HCT116 (cell line): ENCODE data around the gene GARIN5A. TPM values are rescaled to one million over a fixed set of nuclear protein-coding genes. Genes with fewer than 3 reads are reported as not detected.

Experiments used
- ATAC-seq: fragments of 200-7000 bp; cut with Tn5 transposase; 2 replicates; pipeline ENCODE4 v1.9.1; 2020; ENCODE audit warnings: mild to moderate bottlenecking, moderate library complexity
- BruUV-seq: library from RNA; stranded (reverse); fragments of 400-500 nt; replicated peaks from 2 replicates; lab custom pipeline; 2021; lab: Mats Ljungman, UMichigan
- CTCF ChIA-PET: fragments of 300-600 bp; sonication (Branson Sonifier 250); formaldehyde crosslinking; loops from one replicate; lab custom pipeline; 2021; ENCODE audit warnings: antibody characterized with exemption; lab: Charles Lee
- POLR2A ChIA-PET: fragments of 300-600, 350-600 bp; sonication (Branson Sonifier 250); formaldehyde crosslinking; loops from one replicate; lab custom pipeline; 2021; ENCODE audit warnings: antibody characterized with exemption; lab: Charles Lee
- RAD21 ChIA-PET, 2 experiments: fragments of 300-600 bp; sonication (Branson Sonifier 250); formaldehyde crosslinking; loops; one replicate each; lab custom pipeline; 2023; ENCODE audit warnings: low total read pairs in 2 of 2; ENCODE audit not compliant: uncharacterized antibody in 2 of 2, unreplicated experiment in 2 of 2, low non-redundant PET in 1 of 2; lab: Charles Lee
- DNase-seq: peaks from one replicate; pipeline ENCODE4 v3.0.0-alpha.2; 2010; ENCODE audit warnings: low read depth, low spot score
- H2AFZ ChIP-seq: fragments of 200-600 bp; shearing (Covaris generic), sonication (generic); 2 replicates; pipeline ENCODE4 v1.6.1; 2017; ENCODE audit warnings: low read depth, mixed run types, mixed read lengths, antibody characterized with exemption, low read length; ENCODE audit not compliant: poor library complexity, severe bottlenecking
- H3K27ac ChIP-seq: 2 replicates; pipeline ENCODE4 v1.5.1; 2012; ENCODE audit warnings: low read depth, low read length
- H3K27me3 ChIP-seq: fragments of 200-600 bp; sonication (generic); 2 replicates; pipeline ENCODE4 v1.6.1; 2016; ENCODE audit warnings: mixed run types, low read length, mixed read lengths; ENCODE audit not compliant: insufficient read depth
- H3K36me3 ChIP-seq, 2 experiments: fragments of 200-500 bp in 1 of 2; fragments of 200-600 bp in 1 of 2; sonication (Bioruptor generic) in 1 of 2; sonication (generic) in 1 of 2; 2 replicates each; pipeline versions ENCODE4 v1.5.1 to v1.6.1; 2014 to 2016; ENCODE audit warnings: low read length in 2 of 2, inconsistent platforms in 1 of 2, mixed read lengths in 1 of 2, mixed run types in 1 of 2; ENCODE audit not compliant: insufficient read depth in 2 of 2, control insufficient read depth in 1 of 2
- H3K4me1 ChIP-seq, 2 experiments: fragments of 200-600 bp in 1 of 2; sonication (generic) in 1 of 2; 2 replicates each; pipeline versions ENCODE4 v1.5.1 to v1.6.1; 2012 to 2017; ENCODE audit warnings: low read length in 2 of 2, inconsistent platforms in 1 of 2, mild to moderate bottlenecking in 1 of 2, mixed read lengths in 1 of 2, mixed run types in 1 of 2, moderate library complexity in 1 of 2; ENCODE audit not compliant: insufficient read depth in 2 of 2, control insufficient read depth in 1 of 2
- H3K4me2 ChIP-seq: fragments of 200-600 bp; sonication (generic); 2 replicates; pipeline ENCODE4 v1.6.1; 2017; ENCODE audit warnings: mixed run types, low read length, mixed read lengths
- H3K4me3 ChIP-seq, 2 experiments: fragments of 200-600 bp in 1 of 2; sonication (generic) in 1 of 2; replicated peaks in 1 of 2; 2 replicates each; pipeline ENCODE4 v1.5.1; 2011 to 2016; ENCODE audit warnings: low read length in 2 of 2, control low read depth in 1 of 2, low read depth in 1 of 2, mild to moderate bottlenecking in 1 of 2, mixed read lengths in 1 of 2, mixed run types in 1 of 2
- H3K79me2 ChIP-seq: fragments of 200-600 bp; sonication (generic); 2 replicates; pipeline ENCODE4 v1.6.1; 2017; ENCODE audit warnings: mild to moderate bottlenecking, mixed run types, low read length, moderate library complexity, mixed read lengths; ENCODE audit not compliant: insufficient read depth
- H3K9ac ChIP-seq: fragments of 200-600 bp; sonication (generic); 2 replicates; pipeline ENCODE4 v1.6.1; 2016; ENCODE audit warnings: low read length, mixed read lengths
- H3K9me2 ChIP-seq: fragments of 200-600 bp; sonication (generic), shearing (Covaris generic); 2 replicates; pipeline ENCODE4 v1.6.1; 2017; ENCODE audit warnings: mixed run types, mild to moderate bottlenecking, moderate library complexity; ENCODE audit not compliant: insufficient read depth
- H3K9me3 ChIP-seq, 2 experiments: fragments of 200-500 bp in 1 of 2; fragments of 200-600 bp in 1 of 2; sonication (Bioruptor generic) in 1 of 2; sonication (generic) in 1 of 2; 2 replicates each; pipeline ENCODE4 v1.6.1; 2014 to 2017; ENCODE audit warnings: low read length in 2 of 2, mixed read lengths in 2 of 2, inconsistent platforms in 1 of 2, low read depth in 1 of 2, mild to moderate bottlenecking in 1 of 2, mixed run types in 1 of 2, moderate library complexity in 1 of 2; ENCODE audit not compliant: control insufficient read depth in 1 of 2, insufficient read depth in 1 of 2
- H4K20me1 ChIP-seq: fragments of 200-600 bp; sonication (generic), shearing (Covaris generic); 2 replicates; pipeline ENCODE4 v1.6.1; 2017; ENCODE audit warnings: mixed run types, mild to moderate bottlenecking, moderate library complexity; ENCODE audit not compliant: insufficient read depth
- CBX3 ChIP-seq: IDR thresholded peaks from 2 replicates; pipeline ENCODE4 v1.6.1; 2012; ENCODE audit warnings: low read depth
- CEBPB ChIP-seq: IDR thresholded peaks from 2 replicates; pipeline ENCODE4 v1.6.1; 2012; ENCODE audit warnings: low read depth
- EGR1 ChIP-seq: IDR thresholded peaks from 2 replicates; pipeline ENCODE4 v1.6.1; 2012; ENCODE audit warnings: low read depth
- ELF1 ChIP-seq: IDR thresholded peaks from 2 replicates; pipeline ENCODE4 v1.6.1; 2012; ENCODE audit warnings: low read depth, borderline replicate concordance
- EZH2 ChIP-seq: fragments of 200-600 bp; sonication (generic); IDR thresholded peaks from 2 replicates; pipeline ENCODE4 v1.6.1; 2017; ENCODE audit warnings: antibody characterized with exemption, mixed run types
- FOSL1 ChIP-seq: IDR thresholded peaks from 2 replicates; pipeline ENCODE4 v1.6.1; 2012; ENCODE audit warnings: low read depth
- POLR2A ChIP-seq: IDR thresholded peaks from 2 replicates; pipeline ENCODE4 v1.7.0; 2011; ENCODE audit warnings: borderline replicate concordance; ENCODE audit not compliant: insufficient read depth, insufficient read length; ENCODE audit errors: extremely low read depth
- POLR2AphosphoS5 ChIP-seq: IDR thresholded peaks from 2 replicates; pipeline ENCODE4 v1.6.1; 2011; ENCODE audit warnings: mild to moderate bottlenecking, low read depth, low read length, moderate library complexity
- SIN3A ChIP-seq: IDR thresholded peaks from 2 replicates; pipeline ENCODE4 v1.6.1; 2012; ENCODE audit warnings: low read depth
- SP1 ChIP-seq: IDR thresholded peaks from 2 replicates; pipeline ENCODE4 v1.6.1; 2012; ENCODE audit warnings: low read depth
- SRF ChIP-seq: IDR thresholded peaks from 2 replicates; pipeline ENCODE4 v1.6.1; 2012; ENCODE audit warnings: low read depth
- TCF7L2 ChIP-seq: IDR thresholded peaks from 2 replicates; pipeline ENCODE4 v1.7.0; 2011; ENCODE audit warnings: borderline replicate concordance, inconsistent platforms; ENCODE audit not compliant: insufficient read depth, insufficient read length; ENCODE audit errors: extremely low read depth
- ZFX ChIP-seq: fragments of 450-650 bp; IDR thresholded peaks from 2 replicates; pipeline ENCODE4 v1.6.1; 2017
- ZNF274 ChIP-seq: fragments of 200-500 bp; sonication (Bioruptor generic); IDR thresholded peaks from 2 replicates; pipeline ENCODE4 v1.6.1; 2014; ENCODE audit warnings: mild to moderate bottlenecking, low read depth, low read length, inconsistent platforms
- intact Hi-C: fragments of 100-400 bp; cut with micrococcal nuclease; formaldehyde crosslinking; loops from 2 replicates; pipeline ENCODE4 v1.10.0; 2022
- total RNA-seq: library from RNA; stranded (reverse); gene quantifications from one replicate; pipeline ENCODE4 v1.2.1, GENCODE V29; 2021; ENCODE audit not compliant: unreplicated experiment
- TF ChIP-seq, protein P1 (sequence below): IDR thresholded peaks from 2 replicates; pipeline ENCODE4 v1.6.1; 2012
- TF ChIP-seq, protein P2 (sequence below): IDR thresholded peaks from 2 replicates; pipeline ENCODE4 v1.6.1; 2012; ENCODE audit warnings: low read depth

GARIN5A gene
- total RNA-seq, 1 experiment from 2014 or later = 12.2 TPM

- TF ChIP-seq POLR2AphosphoS5 (no peak; the same call in 1 of the 2 replicates), CBX3 (no peak), ZNF274 (no peak), TCF7L2 (no peak), SRF (no peak), CEBPB (no peak), ELF1 (no peak)
- no peaks in the 10 kb centered on the region for H3K27me3 ChIP-seq
- ATAC-seq (no peak), DNase-seq (no peak)
- TSS peak; percentile 93 for BruUV-seq
- peak overlapping the region; percentile 73 for H3K4me2 ChIP-seq
- no peaks in the 10 kb centered on the region for H3K9me3 ChIP-seq
- H2AFZ ChIP-seq = no peak overlapping the region
- intact Hi-C loops = no loop called here
- H3K4me1 ChIP-seq = peaks cover 6 to 21% of the 10 kb centered on the region in 2 experiments
- no peaks in the 10 kb centered on the region for H3K9me2 ChIP-seq
- H3K27ac ChIP-seq = no peak overlapping the region
- H3K79me2 ChIP-seq = no peaks in the 10 kb centered on the region
- ChIA-PET POLR2A (no interaction called here), CTCF (no interaction called here), RAD21 (no interaction called here)
- H3K4me3 ChIP-seq = peak overlapping the region; percentile 40 to 44
- H3K9ac ChIP-seq = peak overlapping the region; percentile 31; the same call in 1 of the 2 replicates
- no peaks in the 10 kb centered on the region for H3K36me3 ChIP-seq
- H4K20me1 ChIP-seq = no peaks in the 10 kb centered on the region
These were observed 45.7 kb downstream of the GARIN5A start for GRCh38 chr19:50430888-50431342.

DNA sequence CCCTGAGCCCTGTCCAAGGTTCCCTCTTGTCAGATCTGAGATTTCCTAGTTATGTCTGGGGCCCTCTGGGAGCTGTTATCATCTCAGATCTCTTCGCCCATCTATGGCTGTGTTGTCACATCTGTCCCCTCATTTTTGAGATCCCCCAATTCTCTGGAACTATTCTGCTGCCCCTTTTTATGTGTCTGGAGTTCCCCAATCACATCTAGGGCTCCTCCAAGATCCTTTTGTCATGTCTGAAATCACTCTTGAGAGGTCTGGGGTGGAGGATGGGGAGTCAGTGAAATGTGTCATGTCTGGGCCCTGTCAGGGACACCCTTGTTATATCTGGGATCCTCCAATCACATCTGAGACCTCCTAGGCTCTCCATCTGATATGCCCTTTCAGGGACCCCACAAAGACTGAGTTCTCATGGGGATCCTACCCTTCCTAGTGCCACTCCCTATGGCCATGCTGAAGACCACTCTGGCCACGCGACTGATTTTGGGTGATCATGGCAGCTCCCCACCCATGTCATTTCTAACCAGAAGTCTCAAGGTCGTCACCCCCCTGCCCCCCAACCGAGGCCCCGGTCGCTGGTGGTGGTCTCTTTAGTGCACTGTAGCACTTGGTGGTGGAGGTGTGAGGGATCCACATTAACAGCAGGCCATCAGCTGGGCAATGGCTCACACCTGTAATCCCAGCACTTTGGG lies 47.7 kb downstream of the GARIN5A start:
- Histone ChIP-seq H3K9ac (no peak overlapping the region), H3K4me2 (no peak overlapping the region), H2AFZ (no peak overlapping the region), H3K27me3 (no peaks in the 10 kb centered on the region), H3K27ac (no peak overlapping the region), H3K36me3 (no peaks in the 10 kb centered on the region), H3K9me3 (no peaks in the 10 kb centered on the region), H3K4me3 (no peak overlapping the region), H4K20me1 (no peaks in the 10 kb centered on the region), H3K9me2 (no peaks in the 10 kb centered on the region), H3K79me2 (no peaks in the 10 kb centered on the region), H3K4me1 (peaks cover 6 to 17% of the 10 kb centered on the region in 2 experiments)
- no peak for DNase-seq
- ChIA-PET RAD21 (no interaction called here), POLR2A (no interaction called here), CTCF (no interaction called here)
- no TSS peak for BruUV-seq
- intact Hi-C loops = no loop called here
- no peak for ATAC-seq
- TF ChIP-seq EZH2 (no peak), EGR1 (no peak), SIN3A (no peak), CBX3 (no peak), POLR2AphosphoS5 (no peak), SRF (no peak), SP1 (no peak), FOSL1 (no peak), ZNF274 (no peak), ZFX (no peak), POLR2A (no peak)
- TF ChIP-seq, protein P1, sequence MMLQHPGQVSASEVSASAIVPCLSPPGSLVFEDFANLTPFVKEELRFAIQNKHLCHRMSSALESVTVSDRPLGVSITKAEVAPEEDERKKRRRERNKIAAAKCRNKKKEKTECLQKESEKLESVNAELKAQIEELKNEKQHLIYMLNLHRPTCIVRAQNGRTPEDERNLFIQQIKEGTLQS = no peak
- TF ChIP-seq, protein P2, sequence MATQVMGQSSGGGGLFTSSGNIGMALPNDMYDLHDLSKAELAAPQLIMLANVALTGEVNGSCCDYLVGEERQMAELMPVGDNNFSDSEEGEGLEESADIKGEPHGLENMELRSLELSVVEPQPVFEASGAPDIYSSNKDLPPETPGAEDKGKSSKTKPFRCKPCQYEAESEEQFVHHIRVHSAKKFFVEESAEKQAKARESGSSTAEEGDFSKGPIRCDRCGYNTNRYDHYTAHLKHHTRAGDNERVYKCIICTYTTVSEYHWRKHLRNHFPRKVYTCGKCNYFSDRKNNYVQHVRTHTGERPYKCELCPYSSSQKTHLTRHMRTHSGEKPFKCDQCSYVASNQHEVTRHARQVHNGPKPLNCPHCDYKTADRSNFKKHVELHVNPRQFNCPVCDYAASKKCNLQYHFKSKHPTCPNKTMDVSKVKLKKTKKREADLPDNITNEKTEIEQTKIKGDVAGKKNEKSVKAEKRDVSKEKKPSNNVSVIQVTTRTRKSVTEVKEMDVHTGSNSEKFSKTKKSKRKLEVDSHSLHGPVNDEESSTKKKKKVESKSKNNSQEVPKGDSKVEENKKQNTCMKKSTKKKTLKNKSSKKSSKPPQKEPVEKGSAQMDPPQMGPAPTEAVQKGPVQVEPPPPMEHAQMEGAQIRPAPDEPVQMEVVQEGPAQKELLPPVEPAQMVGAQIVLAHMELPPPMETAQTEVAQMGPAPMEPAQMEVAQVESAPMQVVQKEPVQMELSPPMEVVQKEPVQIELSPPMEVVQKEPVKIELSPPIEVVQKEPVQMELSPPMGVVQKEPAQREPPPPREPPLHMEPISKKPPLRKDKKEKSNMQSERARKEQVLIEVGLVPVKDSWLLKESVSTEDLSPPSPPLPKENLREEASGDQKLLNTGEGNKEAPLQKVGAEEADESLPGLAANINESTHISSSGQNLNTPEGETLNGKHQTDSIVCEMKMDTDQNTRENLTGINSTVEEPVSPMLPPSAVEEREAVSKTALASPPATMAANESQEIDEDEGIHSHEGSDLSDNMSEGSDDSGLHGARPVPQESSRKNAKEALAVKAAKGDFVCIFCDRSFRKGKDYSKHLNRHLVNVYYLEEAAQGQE = no peak
